ENCODE measurements around the gene LIN37. TPM values are rescaled to one million over a fixed set of nuclear protein-coding genes. Genes with fewer than 3 reads are reported as not detected.
A peak's percentile ranks its signal among the peaks of the same experiment; 100 is the strongest.

Gene LIN37
- total and polyA plus RNA-seq, 2 of the 13 experiments (the other 11 are each of a cell fraction or from before 2014, with no cell fraction given): 6.3 to 8.7 TPM

- TF ChIP-seq, protein P1, sequence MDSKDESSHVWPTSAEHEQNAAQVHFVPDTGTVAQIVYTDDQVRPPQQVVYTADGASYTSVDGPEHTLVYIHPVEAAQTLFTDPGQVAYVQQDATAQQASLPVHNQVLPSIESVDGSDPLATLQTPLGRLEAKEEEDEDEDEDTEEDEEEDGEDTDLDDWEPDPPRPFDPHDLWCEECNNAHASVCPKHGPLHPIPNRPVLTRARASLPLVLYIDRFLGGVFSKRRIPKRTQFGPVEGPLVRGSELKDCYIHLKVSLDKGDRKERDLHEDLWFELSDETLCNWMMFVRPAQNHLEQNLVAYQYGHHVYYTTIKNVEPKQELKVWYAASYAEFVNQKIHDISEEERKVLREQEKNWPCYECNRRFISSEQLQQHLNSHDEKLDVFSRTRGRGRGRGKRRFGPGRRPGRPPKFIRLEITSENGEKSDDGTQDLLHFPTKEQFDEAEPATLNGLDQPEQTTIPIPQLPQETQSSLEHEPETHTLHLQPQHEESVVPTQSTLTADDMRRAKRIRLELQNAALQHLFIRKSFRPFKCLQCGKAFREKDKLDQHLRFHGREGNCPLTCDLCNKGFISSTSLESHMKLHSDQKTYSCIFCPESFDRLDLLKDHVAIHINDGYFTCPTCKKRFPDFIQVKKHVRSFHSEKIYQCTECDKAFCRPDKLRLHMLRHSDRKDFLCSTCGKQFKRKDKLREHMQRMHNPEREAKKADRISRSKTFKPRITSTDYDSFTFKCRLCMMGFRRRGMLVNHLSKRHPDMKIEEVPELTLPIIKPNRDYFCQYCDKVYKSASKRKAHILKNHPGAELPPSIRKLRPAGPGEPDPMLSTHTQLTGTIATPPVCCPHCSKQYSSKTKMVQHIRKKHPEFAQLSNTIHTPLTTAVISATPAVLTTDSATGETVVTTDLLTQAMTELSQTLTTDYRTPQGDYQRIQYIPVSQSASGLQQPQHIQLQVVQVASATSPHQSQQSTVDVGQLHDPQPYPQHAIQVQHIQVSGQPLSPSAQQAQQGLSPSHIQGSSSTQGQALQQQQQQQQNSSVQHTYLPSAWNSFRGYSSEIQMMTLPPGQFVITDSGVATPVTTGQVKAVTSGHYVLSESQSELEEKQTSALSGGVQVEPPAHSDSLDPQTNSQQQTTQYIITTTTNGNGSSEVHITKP (CRISPR knock-in tag; IDR thresholded peaks at IDR 0.05; ENCODE audit: low read depth): no peak
- TF ChIP-seq ARNTL (CRISPR knock-in tag; IDR thresholded peaks at IDR 0.05) (no peak), ZNF407 (CRISPR knock-in tag; IDR thresholded peaks at IDR 0.05; ENCODE audit: not compliant biosample characterization) (no peak), AHDC1 (CRISPR knock-in tag; IDR thresholded peaks at IDR 0.05; ENCODE audit: borderline replicate concordance) (no peak), SIN3A (IDR thresholded peaks at IDR 0.05; ENCODE audit: borderline replicate concordance, low read depth, low read length) (peak; percentile 80), GZF1 (CRISPR knock-in tag; IDR thresholded peaks at IDR 0.05) (no peak), SMARCE1 (IDR thresholded peaks at IDR 0.05; ENCODE audit: borderline replicate concordance) (no peak)
- TF ChIP-seq, protein P2, sequence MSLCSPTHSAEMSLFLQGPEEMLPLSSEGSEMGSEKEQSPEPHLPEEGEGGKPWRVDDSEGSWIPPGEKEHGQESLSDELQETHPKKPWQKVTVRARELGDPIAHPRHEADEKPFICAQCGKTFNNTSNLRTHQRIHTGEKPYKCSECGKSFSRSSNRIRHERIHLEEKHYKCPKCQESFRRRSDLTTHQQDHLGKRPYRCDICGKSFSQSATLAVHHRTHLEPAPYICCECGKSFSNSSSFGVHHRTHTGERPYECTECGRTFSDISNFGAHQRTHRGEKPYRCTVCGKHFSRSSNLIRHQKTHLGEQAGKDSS (CRISPR knock-in tag; IDR thresholded peaks at IDR 0.05; ENCODE audit: borderline replicate concordance, low read depth): 0 out of 2 replicates have a peak, but pooled peaks have one; percentile 56
Observed at GRCh38 chr19:35757749-35758608, 9.6 kb downstream of the LIN37 start, which contains the start of gene PROSER3 (continued).
